HL-60 (cell line): ENCODE data around the gene KLHL7.

Experiments
- GABPA ChIP-seq: IDR thresholded peaks from 2 replicates; pipeline ENCODE4 v1.6.1; 2012; ENCODE audit warnings: low read depth
- POLR2AphosphoS5 ChIP-seq: IDR thresholded peaks from 2 replicates; pipeline ENCODE4 v1.6.1; 2012; ENCODE audit warnings: low read depth
- SPI1 ChIP-seq: IDR thresholded peaks from 2 replicates; pipeline ENCODE4 v1.6.1; 2012; ENCODE audit warnings: low read depth, mild to moderate bottlenecking, borderline replicate concordance
- TF ChIP-seq, protein P1 (sequence below): IDR thresholded peaks from one replicate; pipeline ENCODE4 v1.5.1; 2011; ENCODE audit warnings: low read length, control low read depth, inconsistent platforms; ENCODE audit not compliant: insufficient read depth
- TF ChIP-seq, protein P2 (sequence below): IDR thresholded peaks from 2 replicates; pipeline ENCODE4 v1.6.1; 2012; ENCODE audit warnings: low read depth; ENCODE audit not compliant: insufficient replicate concordance

DNA sequence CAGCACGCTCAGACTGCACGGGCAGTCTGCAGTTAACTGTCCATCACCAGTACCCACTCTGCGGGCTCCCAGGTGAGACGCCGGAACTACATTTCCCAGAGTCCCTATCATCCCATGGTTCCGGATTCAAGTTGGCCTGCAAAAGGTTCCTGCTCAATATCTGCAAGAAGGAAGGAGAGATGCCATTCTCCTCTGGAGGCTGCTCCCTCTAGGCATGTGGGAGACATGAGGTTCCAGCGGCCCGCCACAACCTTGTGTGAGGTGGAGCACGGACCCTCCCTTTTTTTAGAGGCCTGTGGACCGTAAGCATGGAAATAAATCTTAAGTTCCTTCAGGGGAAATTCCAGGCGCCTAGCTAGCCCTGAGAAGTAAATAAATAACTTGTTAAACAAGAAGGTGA lies 106.0 kb downstream of the KLHL7 start:
- TF ChIP-seq, protein P1, sequence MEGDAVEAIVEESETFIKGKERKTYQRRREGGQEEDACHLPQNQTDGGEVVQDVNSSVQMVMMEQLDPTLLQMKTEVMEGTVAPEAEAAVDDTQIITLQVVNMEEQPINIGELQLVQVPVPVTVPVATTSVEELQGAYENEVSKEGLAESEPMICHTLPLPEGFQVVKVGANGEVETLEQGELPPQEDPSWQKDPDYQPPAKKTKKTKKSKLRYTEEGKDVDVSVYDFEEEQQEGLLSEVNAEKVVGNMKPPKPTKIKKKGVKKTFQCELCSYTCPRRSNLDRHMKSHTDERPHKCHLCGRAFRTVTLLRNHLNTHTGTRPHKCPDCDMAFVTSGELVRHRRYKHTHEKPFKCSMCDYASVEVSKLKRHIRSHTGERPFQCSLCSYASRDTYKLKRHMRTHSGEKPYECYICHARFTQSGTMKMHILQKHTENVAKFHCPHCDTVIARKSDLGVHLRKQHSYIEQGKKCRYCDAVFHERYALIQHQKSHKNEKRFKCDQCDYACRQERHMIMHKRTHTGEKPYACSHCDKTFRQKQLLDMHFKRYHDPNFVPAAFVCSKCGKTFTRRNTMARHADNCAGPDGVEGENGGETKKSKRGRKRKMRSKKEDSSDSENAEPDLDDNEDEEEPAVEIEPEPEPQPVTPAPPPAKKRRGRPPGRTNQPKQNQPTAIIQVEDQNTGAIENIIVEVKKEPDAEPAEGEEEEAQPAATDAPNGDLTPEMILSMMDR: no peak
- no peak for TF ChIP-seq POLR2AphosphoS5
- TF ChIP-seq SPI1: no peak
- no peak for TF ChIP-seq GABPA
- TF ChIP-seq, protein P2, sequence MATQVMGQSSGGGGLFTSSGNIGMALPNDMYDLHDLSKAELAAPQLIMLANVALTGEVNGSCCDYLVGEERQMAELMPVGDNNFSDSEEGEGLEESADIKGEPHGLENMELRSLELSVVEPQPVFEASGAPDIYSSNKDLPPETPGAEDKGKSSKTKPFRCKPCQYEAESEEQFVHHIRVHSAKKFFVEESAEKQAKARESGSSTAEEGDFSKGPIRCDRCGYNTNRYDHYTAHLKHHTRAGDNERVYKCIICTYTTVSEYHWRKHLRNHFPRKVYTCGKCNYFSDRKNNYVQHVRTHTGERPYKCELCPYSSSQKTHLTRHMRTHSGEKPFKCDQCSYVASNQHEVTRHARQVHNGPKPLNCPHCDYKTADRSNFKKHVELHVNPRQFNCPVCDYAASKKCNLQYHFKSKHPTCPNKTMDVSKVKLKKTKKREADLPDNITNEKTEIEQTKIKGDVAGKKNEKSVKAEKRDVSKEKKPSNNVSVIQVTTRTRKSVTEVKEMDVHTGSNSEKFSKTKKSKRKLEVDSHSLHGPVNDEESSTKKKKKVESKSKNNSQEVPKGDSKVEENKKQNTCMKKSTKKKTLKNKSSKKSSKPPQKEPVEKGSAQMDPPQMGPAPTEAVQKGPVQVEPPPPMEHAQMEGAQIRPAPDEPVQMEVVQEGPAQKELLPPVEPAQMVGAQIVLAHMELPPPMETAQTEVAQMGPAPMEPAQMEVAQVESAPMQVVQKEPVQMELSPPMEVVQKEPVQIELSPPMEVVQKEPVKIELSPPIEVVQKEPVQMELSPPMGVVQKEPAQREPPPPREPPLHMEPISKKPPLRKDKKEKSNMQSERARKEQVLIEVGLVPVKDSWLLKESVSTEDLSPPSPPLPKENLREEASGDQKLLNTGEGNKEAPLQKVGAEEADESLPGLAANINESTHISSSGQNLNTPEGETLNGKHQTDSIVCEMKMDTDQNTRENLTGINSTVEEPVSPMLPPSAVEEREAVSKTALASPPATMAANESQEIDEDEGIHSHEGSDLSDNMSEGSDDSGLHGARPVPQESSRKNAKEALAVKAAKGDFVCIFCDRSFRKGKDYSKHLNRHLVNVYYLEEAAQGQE: no peak
